CD4-positive, alpha-beta T cell treated with Interleukin-10 for 1 hour (primary cell): ENCODE results near the gene RAB3IL1.
A peak's percentile ranks its signal among the peaks of the same experiment; 100 is the strongest.
"Not testable (repeated sequence)": the region's sequence is repeated elsewhere in the genome, so short reads cannot be mapped to it uniquely, and the experiment has no call there.

Source experiments
- DNase-seq: peaks from one replicate; pipeline ENCODE4 v3.0.0-alpha.2; 2020

The RAB3IL1 gene

DNA sequence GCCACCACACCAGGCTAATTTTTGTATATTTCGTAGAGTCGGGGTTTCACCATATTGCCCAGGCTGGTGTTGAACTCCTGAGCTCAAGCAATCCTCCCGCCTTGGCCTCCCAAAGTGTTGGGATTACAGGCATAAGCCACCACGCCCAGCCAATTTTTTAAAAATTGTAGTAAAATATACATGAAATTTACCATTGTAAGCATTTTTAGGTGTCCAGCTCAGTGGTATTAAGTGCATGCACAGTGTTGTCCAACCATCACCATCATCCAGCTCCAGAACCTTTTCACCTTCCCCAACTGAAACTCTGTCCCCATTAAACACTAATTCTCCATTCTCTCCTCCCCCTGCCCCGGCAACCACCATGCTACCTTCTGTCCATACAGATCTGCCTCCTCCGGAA is 34.5 kb downstream of the RAB3IL1 start:
- DNase-seq, result no peak

DNA sequence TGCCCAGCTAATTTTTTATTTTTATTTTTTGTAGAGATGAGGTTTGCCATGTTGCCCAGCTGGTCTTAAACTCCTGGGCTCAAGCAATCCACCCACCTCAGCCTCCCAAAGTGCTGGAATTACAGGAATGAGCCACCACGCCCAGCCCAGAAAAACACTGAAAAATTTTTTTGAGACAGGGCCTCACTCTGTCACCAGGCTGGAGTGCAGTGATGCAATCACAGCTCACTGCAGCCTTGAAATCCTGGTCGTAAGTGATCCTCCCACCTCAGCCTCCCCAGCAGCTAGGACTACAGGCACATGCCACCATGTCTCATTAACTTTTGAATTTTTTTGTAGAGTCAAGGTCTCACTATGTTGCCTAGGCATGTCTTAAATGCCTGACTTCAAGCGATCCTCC is 35.1 kb downstream of the RAB3IL1 start:
- not testable (repeated sequence) for DNase-seq

DNA sequence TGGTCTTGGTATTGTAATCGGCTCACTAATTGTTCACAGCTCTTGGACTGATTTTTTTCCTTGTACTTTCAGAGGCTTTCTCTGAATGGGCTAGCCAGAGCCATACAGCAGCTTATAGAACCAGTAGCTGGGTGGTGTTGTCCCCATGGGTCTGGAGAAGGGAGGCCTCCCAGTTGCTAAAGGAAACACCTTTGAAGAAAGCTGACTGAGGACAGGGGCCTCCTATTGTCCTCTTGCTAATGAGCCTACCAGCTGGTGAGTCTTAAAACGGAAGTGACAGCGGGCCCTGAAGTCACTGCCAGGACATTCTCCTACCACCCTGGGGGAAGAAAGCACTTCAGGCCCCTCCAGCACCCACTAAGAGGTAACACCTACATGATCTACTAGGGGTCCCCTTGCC is 36.0 kb downstream of the RAB3IL1 start:
- no peak for DNase-seq

DNA sequence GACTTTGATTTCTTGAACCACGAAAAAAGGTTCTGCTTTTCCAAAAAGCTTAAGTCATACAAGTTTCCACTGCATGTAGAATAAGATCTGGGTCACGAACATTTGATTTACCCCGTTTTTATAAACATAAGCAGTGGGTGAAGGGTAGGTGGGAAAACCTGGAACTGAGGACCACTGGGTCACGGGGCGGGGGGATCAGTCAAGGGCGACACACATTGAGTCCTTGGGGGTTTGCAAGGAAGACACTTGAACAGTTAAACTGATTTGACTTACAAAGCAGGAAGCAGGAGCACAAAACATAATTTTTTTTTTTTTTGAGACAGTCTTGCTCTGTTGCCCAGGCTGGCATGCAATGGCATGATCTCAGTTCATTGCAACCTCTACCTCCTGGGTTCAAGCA is 36.9 kb downstream of the RAB3IL1 start:
- no peak for DNase-seq

DNA sequence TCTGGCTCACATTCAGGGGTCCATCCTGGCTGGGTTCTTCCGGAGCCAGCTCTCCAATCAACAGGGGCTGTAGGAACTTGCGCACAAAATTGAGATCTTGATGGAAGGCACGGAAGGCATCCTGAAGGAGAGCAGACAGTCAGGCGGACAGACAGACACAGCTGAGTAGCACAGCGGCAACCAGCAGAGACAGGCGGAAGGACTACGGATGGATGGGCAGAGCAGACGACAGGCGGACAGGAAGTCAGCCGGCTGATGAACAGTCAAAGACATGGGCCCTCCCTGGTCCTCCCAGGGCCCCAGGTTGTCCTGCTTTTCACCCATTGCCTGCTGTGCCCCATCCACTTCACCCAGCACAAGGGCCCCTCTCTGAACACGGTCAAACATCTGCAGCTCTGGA is 37.3 kb downstream of the RAB3IL1 start:
- no peak for DNase-seq

DNA sequence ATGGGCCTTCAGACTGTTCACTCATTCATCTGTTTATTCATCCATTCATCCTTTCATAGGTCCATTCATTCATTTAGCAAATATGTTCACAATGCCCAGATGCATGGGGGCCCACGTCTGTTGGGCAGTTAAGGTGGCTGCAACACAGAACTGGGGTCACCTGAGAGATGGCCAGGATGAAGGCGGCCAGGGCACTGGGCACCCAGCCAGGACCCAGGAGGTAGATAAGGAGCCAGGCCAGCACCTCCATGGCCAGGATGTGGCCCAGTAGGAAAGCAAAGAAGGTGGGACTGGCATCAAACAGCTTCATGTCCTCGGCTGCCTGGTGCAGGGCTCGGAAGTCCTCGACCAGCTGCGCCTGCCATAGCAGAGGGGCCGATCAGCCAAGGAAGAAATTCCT is 38.2 kb downstream of the RAB3IL1 start:
- no peak for DNase-seq

DNA sequence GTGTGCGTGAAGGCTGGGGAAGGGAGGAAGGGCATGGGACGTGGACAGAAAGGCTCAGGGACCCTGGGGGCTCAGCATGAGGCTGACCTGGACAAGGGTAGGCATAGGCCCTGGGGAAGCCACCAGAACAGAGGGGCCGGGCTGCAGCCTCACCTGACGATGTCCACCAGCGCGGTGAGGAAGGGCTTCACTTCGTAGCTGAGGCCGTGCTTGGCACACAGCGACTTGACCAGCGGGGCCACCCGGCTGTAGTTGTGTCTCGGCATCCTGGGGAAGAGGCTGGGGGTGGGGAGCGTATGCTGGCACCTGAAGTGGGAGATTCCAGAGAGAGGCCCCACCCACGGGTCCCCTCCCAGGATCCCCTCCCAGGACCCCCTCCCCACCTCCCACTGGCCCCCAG is 41.7 kb downstream of the RAB3IL1 start:
- no peak for DNase-seq

DNA sequence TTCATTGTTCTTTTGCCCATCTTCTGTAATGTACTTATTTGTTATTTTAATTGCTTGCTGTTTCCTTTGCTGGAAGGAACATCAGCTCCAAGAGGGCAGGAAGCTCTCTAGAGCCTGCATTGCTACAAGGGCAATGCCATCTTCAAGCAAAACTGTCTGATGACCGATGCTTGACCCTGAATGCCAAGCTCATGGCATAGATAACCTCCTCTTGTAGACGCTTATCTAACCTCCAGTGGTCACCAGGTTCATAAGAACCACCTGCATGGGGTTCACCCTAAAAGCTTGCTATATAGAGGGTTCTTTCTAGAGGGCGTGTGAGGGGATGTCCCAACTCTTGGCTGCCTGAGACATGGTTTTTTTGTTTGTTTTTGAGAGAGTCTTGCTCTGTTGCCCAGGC is 42.5 kb downstream of the RAB3IL1 start:
- no peak for DNase-seq

DNA sequence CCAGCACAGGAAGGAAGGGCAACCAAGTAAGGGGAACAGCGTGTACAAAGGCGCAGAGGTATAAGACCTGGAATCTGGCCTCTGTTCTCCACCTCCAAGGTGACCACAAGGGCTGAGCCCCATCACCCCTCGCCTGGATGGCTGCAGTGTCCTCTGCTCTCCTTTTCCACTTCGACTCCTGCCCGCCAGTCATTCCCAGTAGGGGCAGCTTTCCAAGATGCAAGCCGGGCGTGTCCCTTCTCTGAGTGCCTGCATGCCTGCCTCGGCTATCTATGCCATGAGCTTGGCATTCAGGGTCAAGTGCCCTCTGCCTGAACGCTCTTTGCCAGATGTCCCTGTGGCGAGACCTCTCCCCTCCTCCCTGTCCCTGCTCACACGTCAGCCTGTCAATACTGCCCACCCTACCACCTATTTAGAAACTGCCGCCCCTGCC is 43.0 kb downstream of the RAB3IL1 start:
- DNase-seq, result no peak

DNA sequence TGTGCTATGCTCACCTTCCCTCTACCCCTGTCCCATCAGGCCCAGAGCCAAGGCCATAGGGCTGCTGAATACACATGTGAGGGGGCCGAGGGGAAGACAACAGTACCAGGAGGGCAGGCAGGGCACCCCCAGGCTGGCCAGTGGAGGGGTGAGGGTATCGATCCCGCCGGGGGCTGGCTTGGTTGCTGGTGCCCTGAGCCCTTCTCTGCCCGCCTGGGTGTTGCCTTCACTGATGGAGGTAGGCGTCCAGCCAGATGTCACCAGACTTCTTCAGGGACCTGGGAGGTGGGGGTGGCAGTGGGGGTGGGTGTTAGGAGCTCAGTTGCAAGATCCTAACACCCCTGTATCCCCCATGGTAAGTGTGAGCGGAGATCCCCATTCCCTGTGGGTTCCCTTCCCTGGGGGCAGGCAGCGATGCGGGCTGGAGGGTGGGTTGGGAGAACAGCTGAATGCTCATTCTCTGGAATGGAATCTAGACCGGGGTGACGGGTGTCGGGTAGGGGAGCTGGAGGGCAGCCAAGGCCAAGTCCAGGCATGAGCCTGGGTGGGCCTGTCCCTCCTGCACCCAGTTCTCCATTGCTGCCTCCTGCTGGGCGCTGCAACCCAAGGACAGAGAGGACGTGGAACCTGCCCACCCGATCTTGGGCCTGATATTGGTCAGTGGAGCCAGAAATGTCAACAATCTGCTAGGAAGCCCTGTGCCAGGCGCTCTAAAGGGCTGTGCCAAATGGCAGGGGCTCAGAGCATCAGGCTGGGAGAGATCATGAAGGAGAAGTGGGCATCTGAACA is 43.6 kb downstream of the RAB3IL1 start:
- no peak for DNase-seq

DNA sequence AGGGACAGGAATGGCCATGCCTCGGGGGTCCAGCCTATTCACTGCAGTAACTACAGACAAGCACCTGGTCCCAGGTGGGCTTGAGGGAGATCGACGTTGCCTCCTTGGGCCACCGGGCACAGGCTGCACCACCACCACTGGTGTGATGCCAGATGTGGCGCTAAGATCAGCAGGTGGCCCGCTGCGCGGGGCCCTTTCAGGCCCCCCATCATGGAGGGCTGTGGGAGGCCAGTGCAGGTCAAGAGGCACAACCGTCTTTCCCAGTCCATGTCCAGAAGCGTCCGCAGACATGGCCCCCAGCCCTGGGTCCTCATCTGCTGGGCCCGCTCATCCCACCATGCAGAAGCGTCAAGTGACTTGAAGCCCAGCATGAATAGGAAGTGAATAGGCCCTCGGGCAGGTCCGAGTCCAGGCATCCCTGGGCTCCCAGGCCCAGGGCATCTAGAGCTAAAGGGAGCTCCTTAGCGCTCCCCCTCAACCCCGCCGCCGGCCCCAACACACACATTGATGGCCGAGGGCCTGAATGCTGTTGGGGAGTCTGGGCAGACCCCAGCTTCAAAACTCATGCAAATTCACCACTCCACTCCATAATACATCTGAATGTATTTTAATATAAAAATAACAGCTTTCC is 44.3 kb downstream of the RAB3IL1 start:
- no peak for DNase-seq

DNA sequence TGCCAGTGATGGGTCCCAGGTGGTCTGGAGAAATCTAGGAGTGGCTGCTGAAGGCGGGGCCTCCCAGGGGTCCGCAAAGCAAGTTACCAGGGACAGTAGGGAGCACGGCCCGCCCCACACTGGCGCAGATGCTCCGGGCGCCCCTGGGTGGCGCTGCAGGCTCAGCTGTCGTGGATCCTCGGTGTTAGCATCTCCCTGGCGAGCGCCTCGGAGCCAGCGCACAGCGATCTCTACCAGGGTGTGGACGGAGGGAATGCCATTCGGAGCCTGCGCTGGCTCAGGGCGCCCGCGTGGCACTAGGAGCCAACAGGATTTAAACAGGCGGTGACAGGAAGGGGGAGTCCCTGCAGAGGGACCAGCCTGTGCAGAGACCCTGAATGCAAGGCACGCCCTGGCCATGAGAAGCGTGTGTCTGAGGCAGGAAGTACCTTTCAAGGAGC is 46.2 kb downstream of the RAB3IL1 start:
- peak; percentile 60 for DNase-seq

DNA sequence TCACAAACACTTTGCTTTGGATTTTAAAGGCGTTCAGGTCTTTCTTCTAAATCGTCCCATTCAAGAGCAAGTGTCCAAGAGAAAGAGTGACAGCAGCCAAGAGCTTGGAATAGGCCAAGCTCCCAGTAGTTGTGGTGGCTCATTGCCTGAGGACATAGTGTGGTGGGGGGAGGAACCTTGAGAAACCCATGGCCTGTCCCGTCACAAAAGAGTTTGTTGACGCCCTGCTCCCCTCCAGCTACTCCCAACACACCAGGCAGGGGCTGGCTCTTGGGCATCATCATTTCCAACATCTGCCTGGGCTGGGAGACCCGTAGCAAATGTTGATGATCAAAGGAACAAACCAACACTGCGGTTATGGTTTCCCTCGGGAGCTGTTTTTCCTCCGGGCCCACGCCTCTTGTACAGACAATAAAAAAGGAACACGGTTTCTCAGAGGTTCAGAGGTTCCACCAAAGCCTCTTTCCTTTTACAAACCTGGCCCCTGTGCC is 46.8 kb downstream of the RAB3IL1 start:
- no peak for DNase-seq

DNA sequence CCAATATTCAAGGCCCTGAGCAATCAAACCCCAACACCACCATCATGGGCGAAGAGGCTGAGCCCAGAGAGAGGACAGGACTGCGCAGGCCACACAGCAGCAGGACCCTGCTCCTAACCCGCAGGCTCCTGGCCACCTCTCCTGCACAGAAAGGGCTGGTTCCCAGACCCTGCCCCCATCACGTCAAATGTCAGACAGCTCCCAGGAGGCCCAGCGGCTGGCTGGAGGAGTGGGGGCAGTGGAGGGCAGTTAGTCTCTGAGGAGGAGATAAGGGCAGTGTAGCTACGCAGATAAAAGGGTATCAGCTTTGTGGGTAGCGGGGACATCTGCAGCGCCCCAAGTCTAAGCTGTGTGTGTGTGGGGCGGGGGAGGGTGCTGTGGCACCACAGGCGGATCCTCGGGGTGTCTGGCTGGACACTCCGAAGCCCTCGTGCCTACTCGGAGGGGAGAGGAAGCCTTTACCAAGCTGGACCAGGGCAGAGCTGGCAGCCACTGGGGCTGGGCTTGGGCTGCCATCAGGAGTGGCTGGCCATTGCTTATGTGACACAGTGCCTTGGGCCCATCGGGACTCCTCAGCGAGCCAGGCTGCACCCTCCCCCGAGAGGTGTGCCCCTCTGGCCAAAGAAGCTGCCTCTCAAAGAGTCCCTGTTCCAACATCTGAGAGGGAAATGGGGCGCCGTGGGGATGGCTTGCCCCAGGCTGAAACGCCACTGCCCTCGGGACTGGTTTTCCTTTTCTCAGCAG is 47.5 kb downstream of the RAB3IL1 start:
- DNase-seq, result no peak

DNA sequence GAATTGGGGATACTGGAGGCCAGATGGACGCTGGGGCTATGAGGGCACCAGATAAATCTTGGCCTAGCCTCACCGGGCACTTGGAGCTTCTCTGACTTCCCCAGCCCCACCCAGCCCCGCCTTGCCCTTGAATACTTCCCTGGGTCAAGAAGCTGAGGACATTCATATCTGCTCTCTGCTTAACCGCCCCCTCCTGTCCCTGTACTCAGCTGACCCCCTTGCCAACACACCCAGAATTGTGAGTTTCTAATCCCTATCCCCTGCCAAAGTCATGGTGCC is 48.0 kb downstream of the RAB3IL1 start:
- no peak for DNase-seq

DNA sequence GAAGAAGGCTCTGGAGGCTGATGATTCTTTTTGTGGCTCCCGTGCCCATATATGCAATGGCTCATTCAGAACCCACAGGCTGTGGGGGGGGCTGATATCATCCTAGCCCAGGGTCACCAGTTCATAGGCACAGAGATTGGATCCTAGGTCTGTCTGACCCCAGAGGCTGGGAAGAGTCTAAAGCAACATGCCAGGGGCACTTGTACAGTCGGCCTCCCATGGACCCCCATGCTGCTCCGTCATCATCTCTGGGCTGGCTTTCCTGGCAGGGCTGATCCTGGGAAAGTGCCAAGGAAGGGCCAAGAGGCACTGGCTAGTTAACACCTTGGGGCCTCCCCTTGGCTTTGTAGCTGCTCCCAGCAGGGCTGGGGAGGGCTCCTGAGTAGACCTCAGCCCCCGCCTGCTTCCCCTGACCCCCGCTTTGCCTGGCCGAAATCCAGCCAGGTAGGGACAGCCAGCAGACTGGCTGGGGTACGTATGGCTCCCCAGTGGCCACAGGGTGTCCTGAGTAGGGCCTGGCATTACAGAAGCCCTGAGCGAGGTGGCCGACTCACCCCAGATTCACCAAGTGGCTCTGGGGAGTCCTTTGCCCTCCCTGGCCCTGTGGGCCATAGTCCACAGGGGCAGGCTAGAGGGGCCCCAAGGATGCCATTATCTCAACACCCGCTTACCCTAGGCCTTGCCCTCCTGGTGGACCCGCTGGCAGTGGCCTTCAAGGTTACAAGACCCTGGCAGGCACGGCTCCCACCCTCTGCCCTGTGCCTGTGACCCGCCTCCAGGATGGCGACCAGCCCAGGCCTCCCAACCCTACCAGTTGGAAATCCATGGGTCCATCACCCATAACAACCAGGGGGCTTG is 48.6 kb downstream of the RAB3IL1 start:
- no peak for DNase-seq

DNA sequence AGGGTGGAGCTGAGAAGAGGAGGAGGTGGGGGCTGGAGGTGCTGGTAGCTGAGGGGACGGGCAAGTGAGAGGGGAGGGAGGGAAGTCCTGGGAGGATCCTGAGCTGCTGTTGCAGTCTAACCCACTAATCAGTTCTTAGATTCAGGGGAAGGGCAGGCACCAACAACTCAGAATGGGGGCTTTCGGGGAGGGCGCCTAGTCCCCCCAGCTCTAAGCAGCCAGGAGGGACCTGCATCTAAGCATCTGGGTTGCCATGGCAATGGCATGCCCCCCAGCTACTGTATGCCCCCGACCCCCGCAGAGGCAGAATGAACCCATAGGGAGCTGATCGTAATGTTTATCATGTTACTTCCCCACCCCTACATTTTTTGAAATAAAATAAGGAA is 50.4 kb downstream of the RAB3IL1 start:
- no peak for DNase-seq

DNA sequence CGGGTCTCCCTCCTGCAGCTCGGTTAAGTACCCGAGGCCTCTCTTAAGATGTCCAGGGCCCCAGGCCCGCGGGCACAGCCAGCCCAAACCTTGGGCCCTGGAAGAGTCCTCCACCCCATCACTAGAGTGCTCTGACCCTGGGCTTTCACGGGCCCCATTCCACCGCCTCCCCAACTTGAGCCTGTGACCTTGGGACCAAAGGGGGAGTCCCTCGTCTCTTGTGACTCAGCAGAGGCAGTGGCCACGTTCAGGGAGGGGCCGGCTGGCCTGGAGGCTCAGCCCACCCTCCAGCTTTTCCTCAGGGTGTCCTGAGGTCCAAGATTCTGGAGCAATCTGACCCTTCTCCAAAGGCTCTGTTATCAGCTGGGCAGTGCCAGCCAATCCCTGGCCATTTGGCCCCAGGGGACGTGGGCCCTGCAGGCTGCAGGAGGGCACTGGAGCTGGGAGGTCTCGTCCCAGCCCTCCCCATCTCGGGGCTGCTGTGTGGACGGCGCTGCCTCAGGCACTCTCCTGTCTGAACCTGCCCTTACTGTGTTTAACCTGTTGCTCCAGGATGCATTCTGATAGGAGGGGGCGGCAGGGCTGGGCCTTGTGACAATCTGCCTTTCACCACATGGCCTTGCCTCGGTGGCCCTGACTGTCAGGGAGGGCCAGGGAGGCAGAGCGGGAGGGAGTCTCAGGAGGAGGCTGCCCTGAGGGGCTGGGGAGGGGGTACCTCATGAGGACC is 51.0 kb downstream of the RAB3IL1 start:
- no peak for DNase-seq

DNA sequence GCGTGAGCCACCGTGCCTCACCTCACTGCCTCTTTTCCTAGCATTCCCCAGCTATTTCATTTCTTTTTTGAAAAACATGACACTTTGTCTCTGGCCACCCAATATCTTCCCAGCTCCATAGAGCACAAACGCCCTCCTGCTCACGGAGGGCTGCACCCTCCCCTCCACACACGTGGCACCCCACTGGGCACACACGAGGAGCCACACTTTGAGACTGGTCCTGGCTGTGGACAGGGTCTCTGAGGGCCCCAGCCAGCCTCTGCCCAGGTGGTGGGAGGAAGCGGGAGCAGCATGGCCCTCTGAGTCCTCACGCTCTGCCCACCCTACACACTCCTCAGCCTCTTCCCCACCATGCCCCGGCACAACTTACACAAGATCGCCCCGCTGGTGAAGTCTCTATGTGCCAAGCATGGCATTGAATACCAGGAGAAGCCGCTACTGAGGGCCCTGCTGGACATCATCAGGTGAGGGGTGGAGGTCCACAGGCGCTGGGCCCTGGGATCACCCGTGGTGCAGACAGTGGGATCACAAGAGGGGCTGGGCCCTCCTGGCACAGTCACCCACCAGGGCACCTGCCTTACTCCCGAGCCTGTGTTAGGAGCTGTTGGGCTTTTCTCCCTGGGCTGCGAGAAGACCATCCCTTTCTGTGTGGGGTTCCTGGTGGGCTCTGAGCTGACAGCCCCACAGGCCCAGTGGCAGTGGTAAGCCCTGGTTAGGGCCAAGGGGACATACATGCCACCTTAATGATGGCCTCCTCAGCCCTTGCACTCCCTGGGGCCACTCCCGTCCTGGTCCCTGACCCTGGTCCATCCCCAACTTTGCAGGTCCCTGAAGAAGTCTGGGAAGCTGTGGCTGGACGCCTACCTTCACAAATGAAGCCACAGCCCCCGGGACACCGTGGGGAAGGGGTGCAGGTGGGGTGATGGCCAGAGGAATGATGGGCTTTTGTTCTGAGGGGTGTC is 52.3 kb downstream of the RAB3IL1 start:
- DNase-seq, result no peak

DNA sequence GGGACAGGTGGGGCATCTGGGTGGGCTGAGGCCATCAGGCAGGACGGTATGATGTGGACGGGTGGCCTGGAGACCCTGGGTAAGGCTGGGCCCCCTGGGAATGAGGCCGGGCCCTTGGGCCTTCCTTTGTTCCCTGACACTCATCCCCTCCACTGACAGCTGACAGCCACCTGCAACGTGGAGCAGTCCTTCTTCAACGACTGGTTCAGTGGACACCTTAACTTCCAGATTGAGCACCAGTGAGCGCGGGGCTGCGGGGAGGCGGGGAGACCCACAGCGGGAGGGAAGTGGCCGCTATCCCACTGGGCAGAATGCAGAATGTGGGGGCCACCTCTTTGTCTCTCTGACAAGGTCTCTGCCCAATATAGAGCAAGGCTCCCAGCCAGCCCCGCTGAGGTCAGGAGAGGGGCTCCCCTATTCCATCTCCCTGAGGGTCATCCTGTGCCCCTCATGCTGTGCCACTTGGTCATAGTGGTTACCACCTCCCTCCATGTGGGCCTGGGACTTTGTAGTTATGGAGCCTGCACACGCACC is 53.8 kb downstream of the RAB3IL1 start:
- DNase-seq, result no peak
